ENCODE results near the gene HOXB13.

GRCh38 chr17:48759288-48759687 lies 30.7 kb upstream of the HOXB13 start:
- TF ChIP-seq CTCF (conservative IDR thresholded peaks at IDR 0.05; ENCODE audit: low read depth in 2 of 2) (no peak), NANOG (IDR thresholded peaks at IDR 0.05; ENCODE audit: borderline replicate concordance) (no peak), EZH2 (IDR thresholded peaks at IDR 0.05; ENCODE audit: low read depth, unreplicated experiment) (no peak), REST (IDR thresholded peaks at IDR 0.05; ENCODE audit: unreplicated experiment) (no peak), POLR2AphosphoS5 (IDR thresholded peaks at IDR 0.05; ENCODE audit: low read depth) (no peak), EZH2phosphoT487 (IDR thresholded peaks at IDR 0.05; ENCODE audit: unreplicated experiment) (no peak)

Measured in GM23338 (cell line).